GM23338 (cell line): ENCODE results near the gene EFCC1. TPM values are rescaled to one million over a fixed set of nuclear protein-coding genes. Genes with fewer than 3 reads are reported as not detected.
A peak's percentile ranks its signal among the peaks of the same experiment; 100 is the strongest.

Source experiments
- ATAC-seq: fragments of 200-7000 bp; cut with Tn5 transposase; 3 replicates; pipeline ENCODE4 v1.9.1; 2020
- DNase-seq: peaks from one replicate; pipeline ENCODE4 v3.0.0-alpha.2; 2015; ENCODE audit warnings: low spot score
- H2AFZ ChIP-seq: fragments of 200-600 bp; sonication (generic); 2 replicates; pipeline ENCODE4 v1.8.0; 2016; ENCODE audit warnings: antibody characterized with exemption, mild to moderate bottlenecking, moderate library complexity
- H3F3A ChIP-seq: fragments of 200-600 bp; sonication (generic); replicated peaks from 2 replicates; pipeline ENCODE4 v1.8.0; 2017; ENCODE audit warnings: antibody characterized with exemption, mixed run types, low read depth
- H3K27ac ChIP-seq: fragments of 200-600 bp; sonication (generic); 2 replicates; pipeline ENCODE4 v1.6.1; 2016; ENCODE audit warnings: low read depth
- H3K27me3 ChIP-seq: fragments of 200-600 bp; sonication (generic); 2 replicates; pipeline ENCODE4 v1.8.0; 2016; ENCODE audit warnings: mild to moderate bottlenecking, mixed run types, moderate library complexity; ENCODE audit not compliant: insufficient read depth
- H3K36me3 ChIP-seq: fragments of 200-600 bp; sonication (generic); 2 replicates; pipeline ENCODE4 v1.8.0; 2016; ENCODE audit warnings: mild to moderate bottlenecking; ENCODE audit not compliant: insufficient read depth
- H3K4me1 ChIP-seq: fragments of 200-600 bp; sonication (generic); 2 replicates; pipeline ENCODE4 v1.8.0; 2016; ENCODE audit warnings: mild to moderate bottlenecking, moderate library complexity; ENCODE audit not compliant: insufficient read depth
- H3K4me2 ChIP-seq: fragments of 200-600 bp; sonication (generic); 2 replicates; pipeline ENCODE4 v1.7.1; 2017; ENCODE audit warnings: mixed run types
- H3K4me3 ChIP-seq: fragments of 200-600 bp; sonication (generic); 2 replicates; pipeline ENCODE4 v1.6.1; 2016; ENCODE audit warnings: mixed run types
- H3K79me2 ChIP-seq: fragments of 200-600 bp; sonication (generic); replicated peaks from 2 replicates; pipeline ENCODE4 v1.8.0; 2017; ENCODE audit warnings: mild to moderate bottlenecking; ENCODE audit not compliant: insufficient read depth
- H3K9me2 ChIP-seq: fragments of 200-600 bp; sonication (generic); 2 replicates; pipeline ENCODE4 v1.8.0; 2017; ENCODE audit not compliant: insufficient read depth
- H4K20me1 ChIP-seq: fragments of 200-600 bp; sonication (generic); replicated peaks from 2 replicates; pipeline ENCODE4 v1.8.0; 2017; ENCODE audit warnings: mild to moderate bottlenecking; ENCODE audit not compliant: insufficient read depth
- H3K27ac Mint-ChIP-seq: 2 replicates; pipeline ENCODE4 v1.8.0; 2020; ENCODE audit warnings: inconsistent platforms, mild to moderate bottlenecking, moderate library complexity, mixed read lengths
- H3K27me3 Mint-ChIP-seq: 3 replicates; pipeline ENCODE4 v1.8.0; 2022; ENCODE audit warnings: low read depth, mild to moderate bottlenecking, moderate library complexity, mixed read lengths, inconsistent platforms; ENCODE audit not compliant: insufficient read depth, poor library complexity
- H3K36me3 Mint-ChIP-seq: 3 replicates; pipeline ENCODE4 v1.8.0; 2021; ENCODE audit warnings: low read depth, mild to moderate bottlenecking, inconsistent platforms, moderate library complexity, mixed read lengths
- H3K4me1 Mint-ChIP-seq: 3 replicates; pipeline ENCODE4 v1.8.0; 2020; ENCODE audit warnings: mild to moderate bottlenecking, inconsistent platforms, mixed read lengths
- H3K4me3 Mint-ChIP-seq: 3 replicates; pipeline ENCODE4 v1.8.0; 2021; ENCODE audit warnings: moderate library complexity, mild to moderate bottlenecking, inconsistent platforms, mixed read lengths
- H3K9me3 Mint-ChIP-seq: 3 replicates; pipeline ENCODE4 v1.8.0; 2020; ENCODE audit warnings: moderate library complexity, mild to moderate bottlenecking, inconsistent platforms, mixed read lengths
- CREB1 ChIP-seq: fragments of 250-450 bp; sonication (Bioruptor Pico); IDR thresholded peaks from 2 replicates; pipeline ENCODE4 v1.5.0; 2020; ENCODE audit warnings: low read depth, mild to moderate bottlenecking, moderate library complexity
- CTCF ChIP-seq, 2 experiments: fragments of 200-600 bp in 1 of 2; sonication (generic) in 1 of 2; conservative IDR thresholded peaks; 2 replicates each; pipeline versions ENCODE4 v1.5.1 to v1.6.1; 2016 to 2017; ENCODE audit warnings: antibody characterized with exemption in 2 of 2, low read depth in 2 of 2, mild to moderate bottlenecking in 2 of 2, moderate library complexity in 1 of 2
- ETS1 ChIP-seq: IDR thresholded peaks from 2 replicates; pipeline ENCODE4 v1.6.1; 2016; ENCODE audit warnings: antibody characterized with exemption
- EZH2 ChIP-seq: fragments of 200-600 bp; sonication (generic); IDR thresholded peaks from one replicate; pipeline ENCODE4 v1.8.0; 2017; ENCODE audit warnings: antibody characterized with exemption, mild to moderate bottlenecking, low read depth; ENCODE audit not compliant: unreplicated experiment
- NANOG ChIP-seq: IDR thresholded peaks from 2 replicates; pipeline ENCODE4 v1.6.1; 2016; ENCODE audit warnings: antibody characterized with exemption, borderline replicate concordance
- polyA plus RNA-seq: library from polyadenylated mRNA; unstranded; fragments of >200 nt; fragmentation: Nextera tagmentation; extraction: Ambion mirVana; gene quantifications from 2 replicates; pipeline ENCODE4 v1.2.1, GENCODE V29; 2016
- total RNA-seq: library from RNA; depleted of rRNA; stranded (reverse); fragments of >200 nt; shearing (Covaris generic); gene quantifications from 2 replicates; pipeline ENCODE4 v1.2.3, GENCODE V29; 2014

EFCC1 gene
- total and polyA plus RNA-seq, 2 experiments from 2014 or later: not detected

- Mint-ChIP-seq H3K4me1 (peaks cover 41% of the 10 kb centered on the region), H3K9me3 (peaks cover 12% of the 10 kb centered on the region; the same call in 2 of the 3 replicates), H3K27me3 (peaks cover 68% of the 10 kb centered on the region), H3K4me3 (peak overlapping the region; percentile 55), H3K27ac (no peak overlapping the region), H3K36me3 (peaks cover 3% of the 10 kb centered on the region; the same call in 1 of the 3 replicates)
- peaks cover 4% of the 10 kb centered on the region; the same call in 1 of the 2 replicates for H3F3A ChIP-seq
- TF ChIP-seq CREB1 (CRISPR knock-in tag) (no peak), EZH2 (peak; percentile 80)
- DNase-seq (no peak), ATAC-seq (peak; percentile 1; the same call in 1 of the 3 replicates)
- no peaks in the 10 kb centered on the region for H3K36me3 ChIP-seq
- peak overlapping the region; percentile 74 for H3K4me3 ChIP-seq
- no peaks in the 10 kb centered on the region for H3K9me2 ChIP-seq
- H2AFZ ChIP-seq: no peak overlapping the region; the same call in 1 of the 2 replicates
- no peak overlapping the region for H3K27ac ChIP-seq
- H4K20me1 ChIP-seq: peaks cover 4% of the 10 kb centered on the region
- peak overlapping the region; percentile 94 for H3K4me2 ChIP-seq
- H3K4me1 ChIP-seq: peaks cover 11% of the 10 kb centered on the region
- peaks cover 100% of the 10 kb centered on the region for H3K27me3 ChIP-seq
- H3K79me2 ChIP-seq: no peaks in the 10 kb centered on the region
Measured at GRCh38 chr3:129002573-129003569, 1.8 kb downstream of the EFCC1 start.

GRCh38 chr3:129003578-129004112, 2.5 kb downstream of the EFCC1 start:
- Mint-ChIP-seq H3K9me3 (peaks cover 12% of the 10 kb centered on the region; the same call in 2 of the 3 replicates), H3K4me1 (peaks cover 35% of the 10 kb centered on the region), H3K4me3 (peak overlapping the region; percentile 55), H3K27ac (no peak overlapping the region), H3K27me3 (peaks cover 71% of the 10 kb centered on the region), H3K36me3 (peaks cover 3% of the 10 kb centered on the region; the same call in 1 of the 3 replicates)
- H3K9me2 ChIP-seq: no peaks in the 10 kb centered on the region
- H3K27me3 ChIP-seq: peaks cover 98% of the 10 kb centered on the region
- H3F3A ChIP-seq: peaks cover 4% of the 10 kb centered on the region; the same call in 1 of the 2 replicates
- H3K4me2 ChIP-seq: peak overlapping the region; percentile 71
- no peak overlapping the region for H3K27ac ChIP-seq
- H3K4me3 ChIP-seq: peak overlapping the region; percentile 46; the same call in 1 of the 2 replicates
- peaks cover 11% of the 10 kb centered on the region for H3K4me1 ChIP-seq
- H2AFZ ChIP-seq: no peak overlapping the region; the same call in 1 of the 2 replicates
- DNase-seq (peak; percentile 82), ATAC-seq (peak; percentile 36)
- TF ChIP-seq ETS1 (no peak), NANOG (no peak), CTCF (conservative IDR thresholded peaks at IDR 0.05; ENCODE audit: low read depth in 2 of 2) (peak in 1 of 2 experiments; percentile 43; a peak in 1 of 4 replicates)
- peaks cover 4% of the 10 kb centered on the region for H4K20me1 ChIP-seq
- H3K36me3 ChIP-seq: no peaks in the 10 kb centered on the region
- no peaks in the 10 kb centered on the region for H3K79me2 ChIP-seq
